HG03097 (cell line): ENCODE measurements around the gene CD300LG.
"Not testable (repeated sequence)": the region's sequence is repeated elsewhere in the genome, so short reads cannot be mapped to it uniquely, and the experiment has no call there.

ENCODE experiments used
- ATAC-seq: cut with Tn5 transposase; IDR thresholded peaks from one replicate; pipeline ENCODE4 v1.9.1; 2021; ENCODE audit not compliant: unreplicated experiment, low FRiP score

The CD300LG gene

DNA sequence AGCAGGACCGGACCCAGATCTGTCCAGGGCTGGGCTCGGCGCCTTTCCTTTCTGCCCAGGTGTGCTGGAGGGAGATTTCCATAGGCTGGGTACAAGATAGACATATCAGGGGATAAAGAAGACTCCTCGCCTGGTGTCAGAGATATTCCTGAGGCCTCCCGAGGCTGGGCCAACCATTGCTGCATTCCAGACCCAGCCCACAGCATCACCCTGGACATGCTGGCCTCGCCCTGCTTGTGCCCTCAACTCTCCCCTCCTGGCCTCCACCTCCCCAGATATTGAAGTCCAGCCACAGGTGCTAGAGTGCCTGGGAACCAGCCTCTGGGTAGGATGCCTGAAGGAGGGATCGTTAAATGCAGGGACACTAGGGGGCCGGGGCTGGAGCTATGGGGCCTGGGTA is 2.1 kb downstream of the CD300LG start:
- ATAC-seq: no peak

- no peak for ATAC-seq
Measured at GRCh38 chr17:43852571-43852970, 5.6 kb downstream of the CD300LG start.

DNA sequence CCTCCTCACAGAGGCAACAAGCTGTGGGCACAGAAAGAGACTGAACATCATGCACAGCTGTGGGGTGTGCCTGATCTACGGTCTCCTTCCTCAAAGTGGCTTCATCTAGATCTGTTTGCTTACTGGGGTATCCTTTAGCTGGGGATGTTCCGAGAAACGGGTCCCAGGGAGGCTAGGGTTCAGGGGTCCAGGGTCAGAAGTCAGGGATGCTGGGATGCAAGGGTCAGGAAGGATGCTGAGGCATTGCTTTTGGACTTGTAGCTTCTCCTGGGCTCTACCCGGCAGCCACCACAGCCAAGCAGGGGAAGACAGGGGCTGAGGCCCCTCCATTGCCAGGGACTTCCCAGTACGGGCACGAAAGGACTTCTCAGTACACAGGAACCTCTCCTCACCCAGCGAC is 6.6 kb downstream of the CD300LG start:
- ATAC-seq: no peak

DNA sequence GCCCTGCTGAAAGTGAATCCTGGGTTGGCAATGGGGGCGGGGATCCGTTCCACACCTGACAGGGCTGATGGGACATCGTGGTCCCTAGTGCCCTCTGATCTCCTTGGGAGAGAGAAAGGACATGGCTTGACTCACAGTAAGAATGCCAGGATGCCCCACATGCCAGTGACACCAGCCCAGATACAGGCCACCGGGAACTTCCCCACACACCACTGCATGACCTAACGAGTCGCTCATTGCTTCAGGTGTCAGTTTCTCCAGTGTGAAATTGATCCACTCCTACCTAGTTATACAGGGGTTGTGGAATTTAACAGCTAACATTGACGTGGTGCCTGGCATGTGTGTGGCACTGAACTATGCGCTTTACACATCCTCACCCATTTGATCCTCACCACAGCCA is 7.5 kb downstream of the CD300LG start:
- no peak for ATAC-seq

DNA sequence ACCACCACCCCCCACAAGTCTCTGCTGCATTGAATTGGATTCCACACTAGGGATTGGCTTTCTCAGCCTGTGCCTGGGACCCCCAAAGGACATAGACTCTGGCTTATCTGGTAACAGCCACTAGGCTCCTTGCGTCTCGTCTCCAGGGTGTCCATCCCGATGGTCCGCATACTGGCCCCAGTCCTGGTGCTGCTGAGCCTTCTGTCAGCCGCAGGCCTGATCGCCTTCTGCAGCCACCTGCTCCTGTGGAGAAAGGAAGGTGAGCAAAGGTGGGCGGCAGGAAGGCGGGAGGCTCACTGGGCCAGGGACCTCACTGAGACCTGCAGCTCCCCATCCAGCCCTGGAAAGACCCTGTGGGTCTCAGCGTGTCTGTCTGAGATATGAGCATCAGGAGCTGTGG is 8.1 kb downstream of the CD300LG start:
- no peak for ATAC-seq

DNA sequence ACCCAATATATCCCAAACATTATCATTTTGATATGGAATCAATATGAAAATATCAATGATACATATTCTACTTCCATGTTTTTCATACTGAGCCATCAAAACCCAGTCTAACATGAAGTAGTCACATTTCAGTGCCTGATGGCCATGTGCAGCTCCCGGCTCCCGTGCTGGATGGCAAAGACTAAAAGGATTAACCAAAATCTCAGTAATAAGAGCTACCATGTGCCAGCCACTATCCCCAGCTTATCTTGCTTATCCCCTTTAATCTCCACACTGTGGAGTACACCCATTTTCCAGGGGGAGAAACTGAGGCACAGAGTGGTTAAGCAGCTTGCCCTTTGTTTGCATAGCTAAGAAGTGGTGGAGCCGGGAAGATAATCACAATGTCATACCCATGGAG is 9.2 kb downstream of the CD300LG start:
- no peak for ATAC-seq

GRCh38 chr17:43857141-43857540 is 10.2 kb downstream of the CD300LG start:
- ATAC-seq: no peak

DNA sequence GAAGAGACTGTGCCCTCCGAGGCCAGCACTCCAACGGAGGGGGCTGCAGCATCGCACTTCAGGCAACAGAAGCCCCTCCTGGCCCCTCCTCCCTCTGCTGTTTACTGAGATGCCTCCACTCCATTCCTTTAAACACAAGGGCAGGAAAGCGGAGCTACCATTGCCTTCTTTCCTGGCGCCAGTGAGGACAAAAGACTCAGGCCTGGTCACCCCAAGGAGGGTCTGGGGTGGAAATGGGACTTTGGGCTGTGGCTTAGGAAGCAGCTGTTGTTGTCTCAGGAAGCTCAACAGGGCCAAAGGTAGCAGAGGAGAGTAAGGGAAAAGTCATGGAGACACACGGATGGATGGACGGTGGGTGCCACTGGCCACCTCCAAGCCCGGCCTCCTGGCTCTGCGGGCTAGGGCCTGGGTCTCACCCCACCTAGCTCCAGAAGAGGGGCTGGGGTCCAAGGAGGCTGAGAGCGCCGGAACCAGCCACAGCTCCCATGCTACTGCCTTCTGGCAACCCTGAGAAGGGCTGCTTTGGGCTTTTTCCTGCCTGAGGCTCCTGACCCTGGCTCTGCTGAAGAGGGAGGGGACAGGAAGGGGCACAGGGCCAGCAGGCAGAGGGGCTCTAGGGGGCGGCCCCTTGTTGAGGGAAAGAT is 11.1 kb downstream of the CD300LG start:
- ATAC-seq: no peak

DNA sequence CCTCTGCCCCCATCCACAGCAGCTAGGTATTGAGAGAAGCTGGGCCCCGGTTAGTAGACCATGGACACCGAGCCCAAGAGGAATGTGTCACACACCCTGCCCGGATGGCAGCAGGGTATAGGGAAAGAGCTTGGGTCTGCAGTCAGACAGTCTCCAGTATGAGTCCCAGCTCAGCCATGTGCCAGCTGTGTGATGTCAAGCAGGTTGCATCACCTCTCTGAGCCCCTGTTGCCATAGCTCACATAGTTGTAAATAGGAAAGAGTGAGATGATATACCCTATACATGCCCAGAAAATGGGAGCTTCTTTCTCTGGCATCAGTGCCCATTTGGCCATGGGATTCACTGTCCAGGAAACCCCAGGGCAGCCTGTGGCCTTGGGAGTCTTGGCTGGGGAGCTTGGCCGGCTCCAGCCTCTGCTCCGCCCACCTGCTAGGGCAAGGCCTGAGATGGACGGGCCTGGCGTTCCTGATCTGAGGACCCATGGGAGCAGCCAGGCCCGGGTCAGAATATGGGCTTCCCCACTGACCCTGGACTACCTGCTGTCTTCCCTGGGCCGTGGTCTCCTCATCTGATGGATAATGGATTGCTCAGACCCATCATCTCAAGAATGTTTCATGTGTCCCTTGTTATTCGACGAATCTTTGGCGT is 13.2 kb downstream of the CD300LG start:
- no peak for ATAC-seq

GRCh38 chr17:43860927-43861622 is 14.1 kb downstream of the CD300LG start:
- ATAC-seq: no peak

DNA sequence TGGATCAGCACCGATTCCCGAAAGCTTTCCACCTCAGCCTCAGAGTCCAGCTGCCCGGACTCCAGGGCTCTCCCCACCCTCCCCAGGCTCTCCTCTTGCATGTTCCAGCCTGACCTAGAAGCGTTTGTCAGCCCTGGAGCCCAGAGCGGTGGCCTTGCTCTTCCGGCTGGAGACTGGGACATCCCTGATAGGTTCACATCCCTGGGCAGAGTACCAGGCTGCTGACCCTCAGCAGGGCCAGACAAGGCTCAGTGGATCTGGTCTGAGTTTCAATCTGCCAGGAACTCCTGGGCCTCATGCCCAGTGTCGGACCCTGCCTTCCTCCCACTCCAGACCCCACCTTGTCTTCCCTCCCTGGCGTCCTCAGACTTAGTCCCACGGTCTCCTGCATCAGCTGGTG is 15.0 kb downstream of the CD300LG start:
- no peak for ATAC-seq

- ATAC-seq: no peak
Measured at GRCh38 chr17:43864161-43864984, 17.4 kb downstream of the CD300LG start.

- no peak for ATAC-seq
Measured at GRCh38 chr17:43868226-43868994, 21.4 kb downstream of the CD300LG start.

DNA sequence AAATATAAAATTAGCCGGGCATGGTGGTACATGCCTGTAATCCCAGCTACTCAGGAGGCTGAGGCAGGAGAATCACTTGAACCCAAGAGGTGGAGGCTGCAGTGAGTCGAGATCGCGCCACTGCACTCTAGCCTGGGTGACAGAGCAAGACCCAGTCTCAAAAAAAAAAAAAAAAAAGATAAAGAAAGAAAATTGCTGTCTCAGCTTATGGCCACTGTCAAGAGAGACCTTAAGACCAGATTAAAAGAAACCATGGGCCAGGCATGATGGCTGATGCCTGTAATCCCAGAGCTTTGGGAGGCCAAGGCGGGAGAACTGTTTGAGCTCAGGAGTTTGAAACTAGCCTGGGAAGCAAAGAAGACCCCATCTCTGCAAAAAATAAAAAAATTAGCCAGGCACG is 22.1 kb downstream of the CD300LG start:
- ATAC-seq: not testable (repeated sequence)

GRCh38 chr17:43871946-43872690 is 25.1 kb downstream of the CD300LG start:
- no peak for ATAC-seq

DNA sequence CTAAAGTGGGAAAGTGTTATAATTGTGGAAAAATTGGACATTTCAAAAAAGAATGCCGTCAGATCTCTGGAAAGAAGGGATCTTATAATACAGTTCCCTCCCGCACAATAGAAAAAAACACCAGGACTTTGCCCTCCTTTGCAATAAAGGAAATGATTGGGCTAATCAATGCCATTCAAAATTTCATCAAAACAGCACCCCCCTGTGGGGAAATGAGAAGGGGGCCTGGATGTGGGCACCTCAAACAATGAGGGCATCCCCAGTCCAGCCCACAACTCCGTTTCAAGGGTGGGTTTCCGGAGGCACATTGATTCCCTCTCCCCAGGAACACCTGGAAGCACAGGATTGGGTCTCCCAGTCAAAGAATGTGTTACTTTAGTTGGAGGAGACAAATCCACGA is 26.1 kb downstream of the CD300LG start:
- ATAC-seq: no peak

DNA sequence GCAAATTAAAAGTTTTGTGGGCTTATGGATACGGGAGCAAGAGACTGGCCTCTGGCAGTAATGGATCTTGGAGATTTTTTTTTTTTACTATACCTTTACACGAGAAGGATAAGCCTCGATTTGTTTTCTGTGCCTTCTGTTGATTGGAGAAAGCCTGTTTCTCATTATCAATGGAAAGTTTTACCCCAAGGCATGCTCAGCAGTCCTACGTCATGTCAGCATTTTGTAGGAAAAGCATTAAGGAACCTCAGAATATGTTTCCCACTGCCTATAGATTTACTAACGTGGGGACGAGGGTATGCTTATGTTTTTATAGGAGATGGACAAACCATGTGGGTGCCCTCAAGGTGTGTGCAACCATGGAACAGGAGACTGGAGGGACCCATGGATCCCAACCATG is 26.8 kb downstream of the CD300LG start:
- ATAC-seq: no peak

GRCh38 chr17:43874293-43874692 is 27.3 kb downstream of the CD300LG start:
- ATAC-seq: no peak

- no peak for ATAC-seq
Measured at GRCh38 chr17:43875476-43876147, 28.6 kb downstream of the CD300LG start.
